CD4-positive, CD25-positive, alpha-beta regulatory T cell (primary cell): ENCODE data around the gene CPED1. TPM values are rescaled to one million over a fixed set of nuclear protein-coding genes. Genes with fewer than 3 reads are reported as not detected.

Source experiments
- ATAC-seq, 2 donors: fragments of 150-1000 bp; cut with Tn5 transposase; one replicate each; pipeline ENCODE4 v1.10.0; 2021; ENCODE audit warnings: low read depth in 2 of 2, moderate number of reproducible peaks in 2 of 2, moderate library complexity in 1 of 2
- DNase-seq, 3 donors: peaks; one replicate each; pipeline versions ENCODE4 v3.0.0 to v3.0.0-alpha.2; 2012 to 2022; ENCODE audit warnings: mixed read lengths in 1 of 3
- H3K27ac ChIP-seq: one replicate; pipeline ENCODE4 v1.7.0; 2013; ENCODE audit warnings: mild to moderate bottlenecking, low read length; ENCODE audit not compliant: insufficient read depth, poor library complexity, severe bottlenecking
- H3K27me3 ChIP-seq: one replicate; pipeline ENCODE4 v1.7.0; 2013; ENCODE audit warnings: low read length; ENCODE audit not compliant: control insufficient read depth, insufficient read depth
- H3K36me3 ChIP-seq: one replicate; pipeline ENCODE4 v1.7.0; 2013; ENCODE audit warnings: mild to moderate bottlenecking, low read length, moderate library complexity; ENCODE audit not compliant: control insufficient read depth, insufficient read depth
- H3K4me1 ChIP-seq: 2 replicates; pipeline ENCODE4 v1.7.0; 2013; ENCODE audit warnings: mild to moderate bottlenecking, low read length; ENCODE audit not compliant: insufficient read depth, control insufficient read depth, poor library complexity, severe bottlenecking
- H3K4me3 ChIP-seq: one replicate; pipeline ENCODE4 v1.7.0; 2013; ENCODE audit warnings: low read depth, mild to moderate bottlenecking, low read length, moderate library complexity
- H3K9me3 ChIP-seq, 2 experiments: 1 replicate in 1 of 2; 2 replicates in 1 of 2; pipeline ENCODE4 v1.7.0; 2013; ENCODE audit warnings: low read length in 2 of 2, mild to moderate bottlenecking in 1 of 2, moderate library complexity in 1 of 2; ENCODE audit not compliant: control insufficient read depth in 2 of 2
- H3K27ac Mint-ChIP-seq, 3 donors: one replicate each; pipeline ENCODE4 v1.8.0; 2020 to 2022; ENCODE audit warnings: mild to moderate bottlenecking in 3 of 3, mixed read lengths in 3 of 3, moderate library complexity in 2 of 3
- H3K27me3 Mint-ChIP-seq: one replicate; pipeline ENCODE4 v1.8.0; 2022; ENCODE audit warnings: mild to moderate bottlenecking, mixed read lengths
- H3K36me3 Mint-ChIP-seq: one replicate; pipeline ENCODE4 v1.8.0; 2020; ENCODE audit warnings: mixed read lengths
- H3K4me1 Mint-ChIP-seq, 4 donors: one replicate each; pipeline ENCODE4 v1.8.0; 2020 to 2022; ENCODE audit warnings: mixed read lengths in 4 of 4, mild to moderate bottlenecking in 1 of 4
- H3K4me3 Mint-ChIP-seq, 4 donors: one replicate each; pipeline ENCODE4 v1.8.0; 2020 to 2022; ENCODE audit warnings: mild to moderate bottlenecking in 4 of 4, mixed read lengths in 4 of 4, moderate library complexity in 3 of 4
- H3K9me3 Mint-ChIP-seq, 7 donors: one replicate each; pipeline ENCODE4 v1.8.0; 2020 to 2022; ENCODE audit warnings: mixed read lengths in 7 of 7, mild to moderate bottlenecking in 3 of 7, moderate library complexity in 2 of 7
- polyA plus RNA-seq, 4 donors: library from polyadenylated mRNA; unstranded; fragments of 300-500 nt; fragmentation: Illumina TruSeq; gene quantifications; one replicate each; pipeline ENCODE4 v1.2.3, GENCODE V29; 2021
- total RNA-seq: library from RNA; stranded (reverse); gene quantifications from one replicate; pipeline ENCODE4 v1.2.3, GENCODE V29; 2022

The CPED1 gene
- total and polyA plus RNA-seq, 5 donors from 2014 or later: 0.17 to 0.24 TPM; not detected in 3

DNA sequence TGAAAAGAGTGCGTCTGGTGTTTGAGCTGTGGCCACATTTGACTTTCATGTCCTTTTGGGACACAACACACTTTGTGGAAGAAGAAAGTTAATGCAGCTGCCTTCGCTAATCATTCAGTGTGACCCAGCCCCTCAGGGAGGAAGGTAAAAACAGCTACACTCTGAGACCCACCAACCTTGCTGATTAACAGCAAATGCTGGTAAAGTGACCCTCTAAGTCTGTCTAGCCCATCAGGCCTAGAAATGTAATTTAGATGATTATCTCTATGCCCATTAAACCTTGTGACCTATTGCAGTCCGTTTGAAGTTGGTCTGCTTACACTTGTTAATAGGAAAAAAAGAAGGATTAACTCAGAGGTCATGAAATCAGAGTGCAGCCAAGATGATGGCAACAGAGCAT is 178.4 kb downstream of the CPED1 start:
- Mint-ChIP-seq H3K4me1 (no peaks in the 10 kb centered on the region), H3K36me3 (no peaks in the 10 kb centered on the region), H3K27me3 (no peaks in the 10 kb centered on the region), H3K27ac (no peak overlapping the region), H3K4me3 (no peak overlapping the region), H3K9me3 (peaks cover 0 to 1% (median 0%) of the 10 kb centered on the region in 7 donors)
- H3K27me3 ChIP-seq: no peaks in the 10 kb centered on the region
- H3K36me3 ChIP-seq: no peaks in the 10 kb centered on the region
- no peak overlapping the region for H3K27ac ChIP-seq
- no peaks in the 10 kb centered on the region for H3K9me3 ChIP-seq
- H3K4me3 ChIP-seq: no peak overlapping the region
- H3K4me1 ChIP-seq: no peaks in the 10 kb centered on the region
- DNase-seq (no peak), ATAC-seq (no peak)

DNA sequence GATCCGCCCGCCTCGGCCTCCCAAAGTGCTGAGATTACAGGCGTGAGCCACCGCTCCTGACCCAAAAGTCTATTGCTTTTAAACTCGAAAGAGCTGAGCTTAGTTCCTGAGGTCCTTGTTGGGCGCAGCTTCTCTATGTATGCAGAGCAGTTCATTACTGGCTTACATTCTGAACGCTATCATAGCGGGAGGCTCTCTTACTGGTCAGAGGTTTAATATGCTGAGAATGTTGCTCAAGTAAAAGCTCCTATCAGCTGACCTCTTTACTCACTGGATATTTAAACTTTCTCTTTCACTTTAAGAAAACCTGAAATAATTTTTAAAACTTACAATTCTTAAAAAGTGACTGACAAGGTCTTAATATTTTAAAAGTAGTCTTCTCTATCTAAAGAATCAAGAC is 179.5 kb downstream of the CPED1 start:
- Mint-ChIP-seq H3K4me3 (no peak overlapping the region), H3K36me3 (no peaks in the 10 kb centered on the region), H3K27me3 (no peaks in the 10 kb centered on the region), H3K9me3 (peaks cover 0 to under 1% (median 0%) of the 10 kb centered on the region in 7 donors), H3K4me1 (no peaks in the 10 kb centered on the region), H3K27ac (no peak overlapping the region)
- Histone ChIP-seq H3K4me1 (no peaks in the 10 kb centered on the region), H3K27ac (no peak overlapping the region), H3K27me3 (no peaks in the 10 kb centered on the region), H3K36me3 (no peaks in the 10 kb centered on the region), H3K9me3 (no peaks in the 10 kb centered on the region), H3K4me3 (no peak overlapping the region)
- ATAC-seq (no peak), DNase-seq (no peak)

DNA sequence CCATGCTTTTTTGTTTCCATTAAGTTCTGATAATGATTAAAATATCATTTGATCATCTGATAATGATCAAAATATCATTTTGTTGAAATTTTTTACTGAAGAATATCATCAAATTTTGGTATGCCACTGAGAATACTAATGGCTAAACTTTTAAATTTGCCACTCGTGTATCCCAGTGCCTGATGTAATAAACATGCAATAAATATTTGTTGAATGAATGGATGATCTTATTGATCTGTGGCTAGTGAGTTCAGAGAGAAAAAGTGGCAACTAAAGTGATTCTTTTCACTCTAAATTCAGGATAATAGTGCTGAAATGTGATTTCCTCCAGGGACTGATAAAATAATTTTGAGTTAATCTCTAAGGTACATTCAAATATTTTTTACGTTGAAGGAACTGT is 181.0 kb downstream of the CPED1 start:
- H3K27me3 ChIP-seq: no peaks in the 10 kb centered on the region
- H3K27ac ChIP-seq: no peak overlapping the region
- Mint-ChIP-seq H3K27me3 (no peaks in the 10 kb centered on the region), H3K27ac (no peak overlapping the region), H3K4me1 (no peaks in the 10 kb centered on the region), H3K36me3 (no peaks in the 10 kb centered on the region), H3K4me3 (no peak overlapping the region), H3K9me3 (peaks cover 0 to 4% (median 0%) of the 10 kb centered on the region in 7 donors)
- H3K4me1 ChIP-seq: no peaks in the 10 kb centered on the region
- no peak for DNase-seq
- no peak for ATAC-seq
- no peak overlapping the region for H3K4me3 ChIP-seq
- no peaks in the 10 kb centered on the region for H3K36me3 ChIP-seq
- no peaks in the 10 kb centered on the region for H3K9me3 ChIP-seq

- Histone ChIP-seq H3K9me3 (no peaks in the 10 kb centered on the region), H3K4me3 (no peak overlapping the region), H3K4me1 (no peaks in the 10 kb centered on the region), H3K27me3 (no peaks in the 10 kb centered on the region), H3K36me3 (no peaks in the 10 kb centered on the region), H3K27ac (no peak overlapping the region)
- ATAC-seq (no peak), DNase-seq (no peak)
- Mint-ChIP-seq H3K9me3 (peaks cover 0 to 4% (median 0%) of the 10 kb centered on the region in 7 donors), H3K27ac (no peak overlapping the region), H3K27me3 (no peaks in the 10 kb centered on the region), H3K4me1 (no peaks in the 10 kb centered on the region), H3K36me3 (no peaks in the 10 kb centered on the region), H3K4me3 (no peak overlapping the region)
These were observed 184.0 kb downstream of the CPED1 start for GRCh38 chr7:121172484-121172883.

- Mint-ChIP-seq H3K4me1 (no peaks in the 10 kb centered on the region), H3K9me3 (peaks cover 0 to 4% (median 0%) of the 10 kb centered on the region in 7 donors), H3K36me3 (no peaks in the 10 kb centered on the region), H3K27ac (no peak overlapping the region), H3K4me3 (no peak overlapping the region), H3K27me3 (no peaks in the 10 kb centered on the region)
- ATAC-seq: no peak
- H3K27me3 ChIP-seq: no peaks in the 10 kb centered on the region
- H3K4me3 ChIP-seq: no peak overlapping the region
- no peaks in the 10 kb centered on the region for H3K9me3 ChIP-seq
- H3K27ac ChIP-seq: no peak overlapping the region
- H3K36me3 ChIP-seq: no peaks in the 10 kb centered on the region
- no peak for DNase-seq
- H3K4me1 ChIP-seq: no peaks in the 10 kb centered on the region
These were observed 187.3 kb downstream of the CPED1 start for GRCh38 chr7:121175826-121176225.

DNA sequence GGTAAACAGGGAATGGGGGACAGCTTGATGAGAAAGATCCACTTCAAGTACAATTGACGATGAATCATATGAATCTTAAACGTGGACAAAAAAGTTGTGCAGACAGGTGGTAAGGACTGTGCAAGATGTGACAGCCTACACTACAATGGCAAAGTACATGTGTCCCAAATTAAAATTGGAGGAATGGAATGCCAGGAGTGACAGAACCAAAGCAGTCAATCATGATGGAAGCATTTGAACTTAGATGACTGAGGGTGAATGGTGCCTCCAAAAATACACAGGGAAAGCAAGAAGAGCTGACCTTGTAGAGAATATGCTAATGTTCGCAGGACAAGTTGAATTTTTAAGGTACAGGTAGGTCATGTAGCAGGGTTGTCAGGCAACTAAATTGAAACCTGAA is 189.9 kb downstream of the CPED1 start:
- H3K4me1 Mint-ChIP-seq: no peaks in the 10 kb centered on the region
- no peaks in the 10 kb centered on the region for H3K36me3 ChIP-seq
- no peaks in the 10 kb centered on the region for H3K4me1 ChIP-seq
- no peak overlapping the region for H3K4me3 ChIP-seq
- H3K27me3 ChIP-seq: peaks cover 1% of the 10 kb centered on the region
- DNase-seq (no peak), ATAC-seq (no peak)
- H3K27ac ChIP-seq: no peak overlapping the region
- H3K4me3 Mint-ChIP-seq: no peak overlapping the region
- H3K9me3 Mint-ChIP-seq: peaks cover 0 to 1% (median 0%) of the 10 kb centered on the region in 7 donors
- H3K27me3 Mint-ChIP-seq: no peaks in the 10 kb centered on the region
- no peaks in the 10 kb centered on the region for H3K36me3 Mint-ChIP-seq
- no peak overlapping the region for H3K27ac Mint-ChIP-seq
- no peaks in the 10 kb centered on the region for H3K9me3 ChIP-seq

- Mint-ChIP-seq H3K36me3 (no peaks in the 10 kb centered on the region), H3K27me3 (no peaks in the 10 kb centered on the region), H3K4me1 (no peaks in the 10 kb centered on the region), H3K27ac (no peak overlapping the region), H3K4me3 (no peak overlapping the region), H3K9me3 (peaks cover 0 to 1% (median 0%) of the 10 kb centered on the region in 7 donors)
- Histone ChIP-seq H3K9me3 (no peaks in the 10 kb centered on the region), H3K27me3 (peaks cover 1% of the 10 kb centered on the region), H3K36me3 (no peaks in the 10 kb centered on the region), H3K27ac (no peak overlapping the region), H3K4me1 (no peaks in the 10 kb centered on the region), H3K4me3 (no peak overlapping the region)
- ATAC-seq (no peak), DNase-seq (no peak)
These were observed 190.5 kb downstream of the CPED1 start for GRCh38 chr7:121178869-121179497.

DNA sequence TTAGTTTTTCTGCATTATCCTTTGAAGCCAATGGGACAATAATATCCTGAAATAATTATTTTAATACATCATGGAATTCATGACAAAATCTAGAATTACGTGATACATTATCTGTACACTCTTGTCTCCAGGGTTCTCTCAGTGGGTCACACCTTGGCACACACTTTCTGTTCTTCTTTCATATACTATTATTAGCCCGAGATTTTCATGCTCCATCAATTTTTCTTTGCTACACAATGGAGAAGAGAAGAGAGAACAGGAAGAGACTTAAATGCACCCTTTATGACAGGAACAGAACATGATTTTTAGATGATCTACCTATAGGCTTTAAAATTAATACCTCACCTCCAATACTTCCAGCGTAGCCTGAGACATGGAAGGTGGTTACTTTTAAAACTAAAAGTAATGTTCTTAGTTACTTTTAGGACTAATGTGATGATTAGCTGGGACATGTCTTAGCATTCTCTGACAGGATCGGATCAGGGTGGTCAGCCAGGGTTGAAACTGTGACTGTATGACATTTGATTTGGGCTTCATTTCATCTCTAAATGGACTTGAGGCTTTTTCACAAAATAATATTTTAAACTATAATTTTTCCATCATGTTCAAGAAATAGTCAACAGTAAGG is 192.0 kb downstream of the CPED1 start:
- Mint-ChIP-seq H3K36me3 (no peaks in the 10 kb centered on the region), H3K27me3 (no peaks in the 10 kb centered on the region), H3K9me3 (peaks cover 0 to 1% (median 0%) of the 10 kb centered on the region in 7 donors), H3K4me3 (no peak overlapping the region), H3K4me1 (no peaks in the 10 kb centered on the region), H3K27ac (no peak overlapping the region)
- Histone ChIP-seq H3K36me3 (no peaks in the 10 kb centered on the region), H3K4me3 (no peak overlapping the region), H3K4me1 (no peaks in the 10 kb centered on the region), H3K27ac (no peak overlapping the region), H3K27me3 (peaks cover 1% of the 10 kb centered on the region), H3K9me3 (no peaks in the 10 kb centered on the region)
- no peak for DNase-seq
- ATAC-seq: peak in 1 of 2 donors; percentile 39
